Lower lobe of right lung (tissue), 2 donors: Measurements from ENCODE around the gene ZNF165. TPM values are rescaled to one million over a fixed set of nuclear protein-coding genes. Genes with fewer than 3 reads are reported as not detected.

Source experiments
- ATAC-seq, 2 donors: fragments of 200-7000 bp; cut with Tn5 transposase; one replicate each; pipeline ENCODE4 v1.9.1; 2020 to 2022; ENCODE audit warnings: mild to moderate bottlenecking in 2 of 2, moderate library complexity in 2 of 2
- DNase-seq: peaks from one replicate; pipeline ENCODE4 v3.0.0-alpha.2; 2020
- H3K27ac ChIP-seq: fragments of 200-600 bp; one replicate; pipeline ENCODE4 v1.8.0; 2022
- H3K27me3 ChIP-seq: fragments of 200-600 bp; one replicate; pipeline ENCODE4 v1.8.0; 2022; ENCODE audit warnings: low read depth
- H3K36me3 ChIP-seq: fragments of 200-600 bp; one replicate; pipeline ENCODE4 v1.8.0; 2022; ENCODE audit warnings: mild to moderate bottlenecking
- H3K4me1 ChIP-seq: fragments of 200-600 bp; one replicate; pipeline ENCODE4 v1.8.0; 2022
- H3K4me3 ChIP-seq: fragments of 200-600 bp; one replicate; pipeline ENCODE4 v1.8.0; 2022; ENCODE audit warnings: mild to moderate bottlenecking
- H3K9me3 ChIP-seq: fragments of 200-600 bp; one replicate; pipeline ENCODE4 v1.8.0; 2022
- intact Hi-C: fragments of 100-400 bp; cut with DNase I; formaldehyde crosslinking; loops from one replicate; pipeline ENCODE4 v1.11.0; 2022
- total RNA-seq: library from RNA; stranded (reverse); fragmentation: NEBNext Ultra II Directional; extraction: Animal tissue kit (Norgen Biotek cat#: 25700); gene quantifications from one replicate; pipeline ENCODE4 v1.2.1, GENCODE V29; 2021
- TF ChIP-seq, protein P1 (sequence below): fragments of 200-600 bp; IDR thresholded peaks from one replicate; pipeline ENCODE4 v1.8.0; 2022; ENCODE audit warnings: antibody characterized with exemption, mild to moderate bottlenecking
- donor health status: DM: no; HTN: yes; CAD: no; lungs with severe emphysema.

Gene ZNF165
- total RNA-seq, 1 donor from 2014 or later: 2.2 TPM

DNA sequence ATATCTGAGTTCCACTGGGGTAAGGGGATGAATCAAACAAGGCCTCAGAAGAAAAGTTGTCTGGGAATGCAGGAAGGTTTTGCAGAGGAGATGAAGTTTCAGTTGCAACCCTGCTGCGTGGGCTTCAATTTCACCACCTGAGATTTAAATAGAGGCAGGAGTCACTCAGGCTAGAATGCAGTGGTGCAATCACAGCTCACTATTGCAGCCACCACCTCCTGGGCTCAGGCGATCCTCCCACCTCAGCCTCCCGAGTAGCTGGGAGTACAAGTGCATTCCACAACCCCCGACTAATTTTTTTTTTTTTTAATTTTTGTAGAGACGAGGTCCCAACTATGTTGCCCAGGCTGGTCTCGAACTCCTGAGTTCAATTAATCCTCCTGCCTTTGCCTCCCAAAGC, 1.5 kb upstream of the ZNF165 start:
- Histone ChIP-seq H3K27me3 (no peaks in the 10 kb centered on the region), H3K9me3 (no peaks in the 10 kb centered on the region), H3K4me1 (peaks cover 14% of the 10 kb centered on the region), H3K4me3 (no peak overlapping the region), H3K36me3 (no peaks in the 10 kb centered on the region), H3K27ac (no peak overlapping the region)
- no peak for DNase-seq
- ATAC-seq: no peak
- TF ChIP-seq, protein P1, sequence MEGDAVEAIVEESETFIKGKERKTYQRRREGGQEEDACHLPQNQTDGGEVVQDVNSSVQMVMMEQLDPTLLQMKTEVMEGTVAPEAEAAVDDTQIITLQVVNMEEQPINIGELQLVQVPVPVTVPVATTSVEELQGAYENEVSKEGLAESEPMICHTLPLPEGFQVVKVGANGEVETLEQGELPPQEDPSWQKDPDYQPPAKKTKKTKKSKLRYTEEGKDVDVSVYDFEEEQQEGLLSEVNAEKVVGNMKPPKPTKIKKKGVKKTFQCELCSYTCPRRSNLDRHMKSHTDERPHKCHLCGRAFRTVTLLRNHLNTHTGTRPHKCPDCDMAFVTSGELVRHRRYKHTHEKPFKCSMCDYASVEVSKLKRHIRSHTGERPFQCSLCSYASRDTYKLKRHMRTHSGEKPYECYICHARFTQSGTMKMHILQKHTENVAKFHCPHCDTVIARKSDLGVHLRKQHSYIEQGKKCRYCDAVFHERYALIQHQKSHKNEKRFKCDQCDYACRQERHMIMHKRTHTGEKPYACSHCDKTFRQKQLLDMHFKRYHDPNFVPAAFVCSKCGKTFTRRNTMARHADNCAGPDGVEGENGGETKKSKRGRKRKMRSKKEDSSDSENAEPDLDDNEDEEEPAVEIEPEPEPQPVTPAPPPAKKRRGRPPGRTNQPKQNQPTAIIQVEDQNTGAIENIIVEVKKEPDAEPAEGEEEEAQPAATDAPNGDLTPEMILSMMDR: no peak
- intact Hi-C loops: no loop called here

DNA sequence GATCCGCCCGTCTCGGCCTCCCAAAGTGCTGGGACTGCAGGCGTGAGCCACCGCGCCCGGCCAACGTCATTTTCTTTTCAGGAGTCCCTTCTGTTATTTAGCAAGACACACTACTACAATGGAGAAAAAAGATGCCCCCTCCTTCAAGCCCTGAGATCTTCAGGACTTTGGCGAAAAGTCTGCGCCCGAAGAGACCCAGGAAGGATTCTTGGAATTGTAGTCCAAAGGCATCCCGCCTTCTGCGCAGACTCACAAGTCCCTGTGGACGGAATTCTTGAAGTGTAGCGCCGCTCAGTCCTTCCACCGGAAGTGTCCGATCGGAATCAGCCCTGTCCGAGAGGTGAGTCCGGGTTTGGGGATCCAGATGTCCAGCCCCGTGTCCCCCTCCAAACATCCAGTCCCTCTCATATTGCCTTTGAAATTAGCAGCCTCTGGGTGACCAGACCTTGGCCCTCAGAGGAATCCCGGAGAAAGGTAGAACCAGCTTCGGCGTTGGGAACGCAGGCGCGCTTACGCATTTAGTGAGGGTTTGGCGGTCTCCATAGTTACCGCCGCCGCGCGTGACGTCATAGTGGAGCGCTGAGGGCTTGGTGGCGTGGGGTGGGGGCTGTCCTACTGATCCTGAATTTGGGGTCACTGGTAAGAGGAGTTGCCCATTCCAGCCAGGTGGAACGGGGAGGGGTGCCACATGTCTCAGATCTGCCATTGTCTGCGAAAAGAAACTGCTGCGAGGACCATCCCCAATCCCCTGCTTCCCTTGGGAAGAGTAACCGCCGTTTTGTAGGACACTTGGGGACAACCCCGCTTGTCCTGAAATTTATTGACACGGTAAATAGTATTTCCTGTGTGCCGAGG, 490 bp downstream of the ZNF165 start:
- Histone ChIP-seq H3K4me1 (peaks cover 14% of the 10 kb centered on the region), H3K9me3 (no peaks in the 10 kb centered on the region), H3K4me3 (peak overlapping the region; percentile 84), H3K36me3 (peaks cover 5% of the 10 kb centered on the region), H3K27me3 (no peaks in the 10 kb centered on the region), H3K27ac (peak overlapping the region; percentile 89)
- ATAC-seq (peak; percentile 98), DNase-seq (peak; percentile 94)
- intact Hi-C loops: no loop called here
- TF ChIP-seq, protein P1: no peak

DNA sequence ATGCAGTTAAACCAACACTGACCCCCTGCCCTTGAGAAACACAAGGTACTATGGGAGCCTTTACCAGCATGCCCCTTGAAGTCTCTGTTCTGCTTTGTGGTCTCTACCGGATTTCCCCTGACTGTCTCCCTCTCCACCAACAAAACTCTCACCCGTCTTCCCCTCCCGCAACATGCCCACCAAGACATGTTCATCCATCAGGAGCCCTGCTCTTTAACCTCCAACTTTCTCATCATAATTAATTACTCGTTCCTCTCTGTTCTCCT, 1.1 kb downstream of the ZNF165 start:
- TF ChIP-seq, protein P1: no peak
- no peaks in the 10 kb centered on the region for H3K27me3 ChIP-seq
- H3K36me3 ChIP-seq: peaks cover 9% of the 10 kb centered on the region
- no peaks in the 10 kb centered on the region for H3K9me3 ChIP-seq
- H3K4me1 ChIP-seq: peaks cover 14% of the 10 kb centered on the region
- peak overlapping the region; percentile 89 for H3K27ac ChIP-seq
- intact Hi-C loops: no loop called here
- no peak for DNase-seq
- H3K4me3 ChIP-seq: peak overlapping the region; percentile 84
- peak; percentile 5 to 7 for ATAC-seq

DNA sequence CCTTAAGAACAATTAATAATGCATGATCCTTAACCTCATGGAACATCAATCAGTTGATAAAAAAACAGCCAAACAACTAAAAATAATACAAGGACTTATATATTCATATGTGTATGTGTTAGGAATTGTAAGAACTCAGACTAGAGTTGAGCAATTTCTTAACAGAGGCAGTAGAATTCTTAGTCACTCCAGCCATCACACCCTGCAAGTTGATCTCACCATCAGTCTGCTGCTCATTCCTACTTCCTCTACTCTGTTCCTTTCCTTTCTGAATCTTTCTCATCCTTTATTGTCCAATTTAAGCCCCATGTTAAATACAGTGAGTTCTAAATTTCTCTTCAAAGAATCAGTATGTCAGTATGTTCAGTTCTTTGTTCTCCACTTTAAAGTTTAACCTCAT, 2.6 kb downstream of the ZNF165 start:
- intact Hi-C loops: no loop called here
- no peak for ATAC-seq
- H3K9me3 ChIP-seq: no peaks in the 10 kb centered on the region

DNA sequence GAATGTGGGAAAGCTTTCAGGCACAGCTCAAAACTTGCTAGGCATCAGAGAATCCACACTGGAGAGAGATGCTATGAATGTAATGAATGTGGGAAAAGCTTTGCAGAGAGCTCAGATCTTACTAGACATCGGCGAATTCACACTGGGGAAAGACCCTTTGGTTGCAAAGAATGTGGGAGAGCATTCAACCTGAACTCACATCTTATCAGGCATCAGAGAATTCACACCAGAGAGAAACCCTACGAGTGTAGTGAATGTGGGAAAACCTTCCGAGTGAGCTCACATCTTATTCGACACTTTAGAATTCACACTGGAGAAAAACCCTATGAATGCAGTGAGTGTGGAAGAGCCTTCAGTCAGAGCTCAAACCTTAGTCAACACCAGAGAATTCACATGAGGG, 8.7 kb downstream of the ZNF165 start:
- Histone ChIP-seq H3K27ac (no peak overlapping the region), H3K4me3 (no peak overlapping the region), H3K4me1 (no peaks in the 10 kb centered on the region), H3K27me3 (no peaks in the 10 kb centered on the region), H3K9me3 (peaks cover 18% of the 10 kb centered on the region), H3K36me3 (peaks cover 19% of the 10 kb centered on the region)
- no peak for ATAC-seq
- intact Hi-C loops: no loop called here
- no peak for DNase-seq
- TF ChIP-seq, protein P1: no peak

More for the DNA sequence above, 2.6 kb downstream of the ZNF165 start:
- Histone ChIP-seq H3K27ac (no peak overlapping the region), H3K4me3 (no peak overlapping the region), H3K4me1 (peaks cover 14% of the 10 kb centered on the region), H3K36me3 (peaks cover 9% of the 10 kb centered on the region), H3K27me3 (no peaks in the 10 kb centered on the region)
- DNase-seq: no peak
- TF ChIP-seq, protein P1: no peak
